ENCODE results near the gene C17orf107. TPM values are rescaled to one million over a fixed set of nuclear protein-coding genes. Genes with fewer than 3 reads are reported as not detected.
A peak's percentile ranks its signal among the peaks of the same experiment; 100 is the strongest.

C17orf107 gene
- total RNA-seq, 1 donor from 2014 or later = 0.88 TPM

DNA sequence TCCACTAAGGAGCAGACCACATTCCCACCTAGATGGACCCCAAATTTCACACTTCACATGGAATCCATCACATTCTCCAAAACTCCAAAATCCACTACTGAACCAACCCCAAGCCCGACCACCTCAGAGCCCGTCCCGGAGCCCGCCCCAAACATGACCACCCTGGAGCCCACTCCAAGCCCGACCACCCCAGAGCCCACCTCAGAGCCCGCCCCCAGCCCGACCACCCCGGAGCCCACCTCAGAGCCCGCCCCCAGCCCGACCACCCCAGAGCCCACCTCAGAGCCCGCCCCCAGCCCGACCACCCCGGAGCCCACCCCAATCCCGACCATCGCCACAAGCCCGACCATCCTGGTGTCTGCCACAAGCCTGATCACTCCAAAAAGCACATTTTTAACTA is 34.3 kb downstream of the C17orf107 start:
- DNase-seq (ENCODE audit: extremely low read depth, low read depth, low spot score) = no peak

DNA sequence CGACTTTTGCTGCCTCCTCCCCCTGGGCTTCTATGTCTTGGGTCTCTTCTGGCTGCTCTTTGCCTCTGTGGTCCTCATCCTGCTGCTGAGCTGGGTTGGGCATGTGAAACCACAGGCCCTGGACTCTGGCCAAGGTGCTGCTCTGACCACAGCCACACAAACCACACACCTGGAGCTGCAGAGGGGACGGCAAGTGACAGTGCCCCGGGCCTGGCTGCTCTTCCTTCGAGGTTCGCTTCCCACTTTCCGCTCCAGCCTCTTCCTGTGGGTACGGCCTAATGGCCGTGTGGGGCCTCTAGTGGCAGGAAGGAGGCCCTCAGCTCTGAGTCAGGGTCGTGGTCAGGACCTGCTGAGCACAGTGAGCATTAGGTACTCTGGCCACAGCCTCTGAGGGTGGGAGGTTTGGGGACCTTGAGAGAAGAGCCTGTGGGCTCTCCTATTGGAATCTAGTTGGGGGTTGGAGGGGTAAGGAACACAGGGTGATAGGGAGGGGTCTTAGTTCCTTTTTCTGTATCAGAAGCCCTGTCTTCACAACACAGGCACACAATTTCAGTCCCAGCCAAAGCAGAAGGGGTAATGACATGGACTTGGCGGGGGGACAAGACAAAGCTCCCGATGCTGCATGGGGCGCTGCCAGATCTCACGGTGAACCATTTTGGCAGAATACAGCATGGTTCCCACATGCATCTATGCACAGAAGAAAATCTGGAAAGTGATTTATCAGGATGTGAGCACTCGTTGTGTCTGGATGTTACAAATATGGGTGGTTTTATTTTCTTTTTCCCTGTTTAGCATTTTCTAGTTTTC is 35.0 kb downstream of the C17orf107 start:
- no peak for DNase-seq (ENCODE audit: extremely low read depth, low read depth, low spot score)

DNA sequence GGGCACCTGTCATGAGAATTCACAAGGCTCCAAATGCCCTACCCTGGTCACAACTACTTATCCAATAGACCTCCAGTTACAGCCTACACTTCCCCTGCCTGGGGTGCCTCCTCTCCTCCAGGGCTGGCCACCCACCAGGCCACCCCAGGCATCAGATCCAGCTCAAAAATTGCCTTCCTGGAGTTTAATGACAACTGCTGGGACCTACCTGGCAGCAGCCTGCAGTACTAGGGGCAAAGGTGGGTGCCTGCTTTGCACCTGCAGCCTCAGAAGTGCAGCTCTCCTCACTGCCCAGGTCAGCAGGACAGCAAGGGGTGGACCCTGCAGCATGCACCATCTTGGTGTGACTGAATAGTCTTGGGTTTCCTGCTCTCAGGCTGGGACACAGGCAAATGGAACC is 36.3 kb downstream of the C17orf107 start:
- DNase-seq (ENCODE audit: extremely low read depth, low read depth, low spot score) = no peak

DNA sequence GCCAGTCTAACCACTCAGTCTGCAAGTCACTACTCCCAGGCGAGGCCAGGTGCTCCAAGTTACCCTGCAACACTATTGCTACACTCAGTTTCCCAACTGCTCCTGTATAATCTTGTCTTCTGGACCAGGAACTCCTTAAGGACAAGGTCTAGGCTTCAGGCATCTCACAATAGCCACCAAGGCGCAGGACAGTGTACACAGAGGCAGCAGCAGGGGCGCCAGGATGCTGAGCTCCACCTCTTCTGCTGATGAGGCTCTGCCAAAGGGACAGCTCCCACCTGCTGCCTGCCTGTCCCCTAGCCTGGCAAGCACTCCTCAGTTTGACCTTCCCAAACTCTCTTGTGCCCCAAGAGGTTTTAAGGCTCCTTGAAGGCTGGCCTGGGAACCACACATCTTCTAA is 37.1 kb downstream of the C17orf107 start:
- no peak for DNase-seq (ENCODE audit: extremely low read depth, low read depth, low spot score)

DNA sequence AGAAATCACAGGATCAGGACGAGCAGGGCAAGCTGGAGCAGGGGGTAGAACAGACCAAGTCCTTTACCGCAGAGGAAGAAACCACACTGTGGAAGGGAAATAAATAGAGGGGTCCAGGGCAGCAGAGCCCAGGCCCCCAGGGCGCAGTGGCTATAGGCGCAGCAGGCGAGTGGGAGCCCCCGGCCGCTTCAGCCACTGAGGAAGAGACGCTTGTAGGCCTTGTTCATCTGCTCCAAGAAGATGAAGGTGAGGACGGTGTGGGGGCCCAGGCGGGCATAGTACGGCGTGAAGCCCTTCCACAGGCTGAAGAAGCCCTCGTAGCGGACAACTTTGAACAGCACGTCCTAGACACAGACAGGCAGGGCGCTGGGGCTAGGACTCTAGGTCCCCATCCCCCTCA is 38.2 kb downstream of the C17orf107 start:
- DNase-seq (ENCODE audit: extremely low read depth, low read depth, low spot score) = no peak

DNA sequence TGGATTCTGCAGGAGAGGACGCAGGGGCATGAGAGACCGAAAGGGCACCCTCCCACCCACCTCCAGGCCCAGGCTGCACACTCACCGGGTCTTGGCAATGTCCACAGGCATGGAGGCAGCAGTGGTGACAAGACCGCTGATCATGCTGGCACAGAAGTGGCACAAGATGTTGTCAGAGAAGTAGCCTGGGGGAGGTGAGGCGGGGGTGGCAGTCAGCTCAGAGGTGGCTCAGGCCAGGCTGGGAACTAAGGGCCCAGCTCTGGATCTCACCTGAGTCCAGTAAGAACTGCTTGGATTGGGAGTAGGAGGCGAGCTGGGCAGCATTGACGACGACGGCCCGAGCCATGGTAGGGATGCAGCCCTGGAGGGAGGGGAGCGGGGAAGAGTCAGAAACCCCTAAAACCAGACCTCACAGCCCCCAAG is 38.7 kb downstream of the C17orf107 start:
- no peak for DNase-seq (ENCODE audit: extremely low read depth, low read depth, low spot score)

DNA sequence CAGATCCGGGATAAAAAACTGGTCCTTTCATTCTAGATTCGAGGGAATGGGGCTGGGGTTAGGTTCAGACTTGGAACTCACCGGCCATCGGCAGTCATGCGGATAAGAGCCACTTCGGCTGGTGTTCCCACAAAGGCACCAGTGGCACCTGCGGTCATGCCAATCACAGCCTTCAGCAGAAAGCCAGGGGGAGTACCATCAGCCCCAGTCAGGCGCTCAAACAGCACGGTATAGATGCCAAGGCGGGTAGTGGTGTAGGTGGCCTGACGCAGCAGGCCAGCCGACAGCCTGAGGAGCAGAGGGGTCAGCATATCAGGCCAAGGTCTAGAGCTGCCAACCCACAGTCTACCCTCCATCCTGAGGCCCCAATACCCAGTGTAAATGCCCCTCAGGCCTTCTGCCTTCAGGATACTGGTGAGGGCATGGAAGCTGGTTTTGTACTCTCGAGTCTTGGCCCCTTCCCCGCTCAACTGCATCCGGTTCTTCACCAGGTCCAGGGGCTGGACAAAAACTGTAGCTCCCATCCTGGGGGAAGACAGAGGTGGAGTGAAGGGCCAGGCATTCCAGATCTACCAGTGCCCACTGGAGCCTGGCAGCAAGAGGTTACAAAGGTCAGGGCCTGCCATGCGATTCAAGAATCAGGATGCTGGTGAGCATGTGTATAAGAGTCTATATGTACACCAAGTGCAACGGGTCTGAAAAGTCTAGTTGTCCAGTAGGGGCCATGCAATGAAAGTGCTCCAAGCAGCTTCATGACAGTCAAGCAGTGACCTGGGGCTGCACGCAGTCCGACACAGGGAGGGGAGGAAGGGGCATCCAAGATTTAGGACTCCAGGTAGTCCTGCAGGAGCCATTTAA is 39.6 kb downstream of the C17orf107 start:
- no peak for DNase-seq (ENCODE audit: extremely low read depth, low read depth, low spot score)

DNA sequence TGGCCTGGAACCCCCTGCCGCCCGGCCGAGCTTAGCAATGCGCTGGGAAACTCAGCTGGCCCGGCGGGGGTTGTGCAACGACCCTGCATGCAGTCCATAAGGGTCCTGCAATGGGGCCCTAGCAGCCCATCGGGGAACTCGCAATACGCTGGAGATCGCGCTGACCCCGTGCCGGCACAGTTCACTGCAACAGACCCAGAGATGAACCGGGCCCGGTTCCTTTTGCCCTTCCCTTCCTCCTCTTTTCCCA is 40.1 kb downstream of the C17orf107 start:
- DNase-seq (ENCODE audit: extremely low read depth, low read depth, low spot score) = no peak

DNA sequence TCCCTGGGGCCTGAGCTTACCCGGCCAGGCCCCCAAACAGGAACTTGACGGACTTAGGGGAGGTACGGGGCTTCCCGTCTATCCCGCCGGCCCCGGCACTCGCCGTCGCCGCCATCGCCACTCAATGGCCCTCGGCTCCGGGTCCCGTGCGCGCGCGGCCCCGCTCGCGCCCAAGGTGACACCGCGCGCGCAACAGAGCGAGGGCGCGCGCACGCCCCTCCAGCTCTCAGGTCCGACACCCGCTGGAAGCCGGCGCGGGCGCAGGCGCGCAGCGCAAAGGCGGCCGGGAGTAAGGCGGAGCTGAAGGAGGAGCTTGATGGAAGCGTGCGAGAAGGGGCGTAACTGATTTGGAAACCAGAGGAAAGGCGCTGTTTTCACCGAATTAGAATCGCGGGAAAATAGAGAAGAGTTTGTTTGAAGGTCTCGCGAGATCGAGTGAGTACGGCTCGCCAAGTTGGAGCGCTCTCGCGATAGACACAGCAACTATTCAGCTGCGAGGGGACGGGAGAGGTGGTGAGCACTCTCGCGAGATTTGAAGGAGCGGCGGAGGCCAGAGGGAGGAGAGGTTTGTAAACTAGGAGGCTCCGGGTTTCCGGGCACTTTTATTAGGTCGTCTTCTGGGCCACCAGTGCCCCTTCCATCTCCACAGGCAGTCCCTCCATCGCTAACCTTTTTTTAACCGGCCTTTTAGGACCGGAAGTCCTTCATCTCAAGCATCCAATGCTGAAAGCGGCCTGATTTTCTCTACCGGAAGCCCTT is 40.6 kb downstream of the C17orf107 start, which contains the start of the genes RNF167 and SLC25A11:
Gene RNF167, plus strand, starts transcription at position 473 of the 759 bp plus-strand sequence. CDS start 642 bp downstream, outside the sequence.
Gene SLC25A11, minus strand, starts transcription at position 251 of the 759 bp plus-strand sequence. Its CDS starts 136 bp downstream, at position 115.
- peak; percentile 100 for DNase-seq (ENCODE audit: extremely low read depth, low read depth, low spot score)

DNA sequence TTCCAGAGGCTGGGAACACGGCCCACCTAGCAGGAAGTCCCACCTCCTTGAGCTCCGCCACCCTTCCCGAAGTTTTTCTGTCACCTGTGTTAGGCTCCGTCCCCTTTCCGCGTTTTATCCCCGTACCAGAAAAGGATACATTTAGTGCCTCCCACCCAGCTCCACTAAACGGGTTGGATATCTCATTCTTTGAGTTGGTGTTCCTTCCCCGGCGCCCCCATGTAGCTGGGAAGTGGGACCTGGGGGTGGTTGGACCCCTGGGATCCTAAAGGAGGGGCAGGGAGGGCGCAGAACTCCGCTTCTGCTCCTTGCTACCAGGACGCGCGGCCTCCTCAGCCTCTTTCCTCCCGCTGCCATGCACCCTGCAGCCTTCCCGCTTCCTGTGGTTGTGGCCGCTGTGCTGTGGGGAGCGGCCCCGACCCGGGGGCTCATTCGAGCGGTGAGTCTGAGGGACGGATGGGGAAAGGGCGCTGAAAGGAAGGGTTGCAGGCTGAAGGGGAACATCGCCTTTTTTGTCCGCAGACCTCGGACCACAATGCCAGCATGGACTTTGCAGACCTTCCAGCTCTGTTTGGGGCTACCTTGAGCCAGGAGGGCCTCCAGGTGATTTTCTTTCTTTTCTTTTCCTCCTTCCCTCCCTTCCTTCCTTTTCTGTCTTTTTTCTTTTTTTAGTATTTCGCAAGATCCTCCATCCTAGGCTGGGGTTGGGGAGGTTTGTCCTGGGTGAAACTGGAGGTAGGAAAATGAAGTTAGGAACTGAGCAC is 41.4 kb downstream of the C17orf107 start:
- DNase-seq (ENCODE audit: extremely low read depth, low read depth, low spot score) = no peak

DNA sequence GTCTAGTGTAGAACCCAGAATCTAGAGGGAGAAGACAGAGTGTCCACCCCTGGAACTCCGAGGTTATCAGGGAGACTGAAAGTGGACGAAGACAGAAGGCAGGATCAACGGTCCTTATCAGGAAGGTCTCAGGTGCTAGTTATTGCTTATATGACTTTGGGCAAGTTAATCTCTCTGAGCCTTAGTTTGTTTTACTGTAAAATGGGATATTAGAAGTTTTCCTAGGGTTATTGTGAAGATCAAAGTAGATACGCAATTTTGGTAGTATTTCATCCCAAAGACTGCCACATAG is 41.9 kb downstream of the C17orf107 start:
- no peak for DNase-seq (ENCODE audit: extremely low read depth, low read depth, low spot score)

DNA sequence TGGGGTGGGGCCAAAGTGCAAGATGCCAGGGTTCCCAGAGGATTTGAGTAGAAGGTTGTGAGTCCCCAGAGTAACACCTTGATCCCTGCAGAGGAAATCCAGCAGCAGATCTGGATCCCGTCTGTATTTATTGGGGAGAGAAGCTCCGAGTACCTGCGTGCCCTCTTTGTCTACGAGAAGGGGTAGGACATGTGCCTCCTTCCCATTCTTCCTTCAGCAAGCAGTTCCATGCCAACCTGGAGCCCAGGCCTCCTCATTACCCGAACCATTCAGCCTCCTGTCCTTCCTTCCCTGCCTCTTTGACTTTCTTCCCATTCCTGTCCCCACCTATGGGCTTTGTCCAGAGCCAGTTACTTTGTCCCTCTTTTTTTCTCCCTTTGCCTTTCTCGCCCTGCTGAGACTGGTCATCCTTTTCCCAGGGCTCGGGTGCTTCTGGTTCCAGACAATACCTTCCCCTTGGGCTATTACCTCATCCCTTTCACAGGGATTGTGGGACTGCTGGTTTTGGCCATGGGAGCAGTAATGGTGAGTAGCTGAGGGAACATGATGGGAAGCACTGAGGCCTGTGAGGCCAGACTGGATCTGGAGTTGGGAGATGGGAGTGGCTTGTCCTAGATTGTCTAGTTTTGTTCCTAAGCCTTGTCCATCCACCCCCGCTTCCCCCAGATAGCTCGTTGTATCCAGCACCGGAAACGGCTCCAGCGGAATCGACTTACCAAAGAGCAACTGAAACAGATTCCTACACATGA is 43.6 kb downstream of the C17orf107 start:
- DNase-seq (ENCODE audit: extremely low read depth, low read depth, low spot score) = no peak

DNA sequence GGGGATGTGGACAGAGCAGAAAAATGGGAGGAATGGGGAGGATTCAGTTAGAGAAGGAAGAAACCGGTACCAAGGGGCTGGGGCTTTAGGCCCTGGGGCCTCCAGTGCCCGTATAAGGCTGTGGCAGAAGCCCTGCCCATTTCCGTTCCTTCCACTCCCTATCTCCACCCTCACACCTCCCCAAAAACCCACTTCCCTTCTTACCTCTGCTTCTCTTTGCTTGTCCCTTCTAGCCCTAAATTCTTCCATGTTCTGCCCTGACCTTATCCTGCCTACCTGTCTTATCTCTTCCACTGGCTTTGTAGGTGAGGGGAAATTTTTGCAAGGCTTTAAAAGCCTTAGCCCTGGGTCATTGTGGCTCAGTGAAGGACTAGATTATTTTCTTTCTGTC is 44.8 kb downstream of the C17orf107 start:
- no peak for DNase-seq (ENCODE audit: extremely low read depth, low read depth, low spot score)

DNA sequence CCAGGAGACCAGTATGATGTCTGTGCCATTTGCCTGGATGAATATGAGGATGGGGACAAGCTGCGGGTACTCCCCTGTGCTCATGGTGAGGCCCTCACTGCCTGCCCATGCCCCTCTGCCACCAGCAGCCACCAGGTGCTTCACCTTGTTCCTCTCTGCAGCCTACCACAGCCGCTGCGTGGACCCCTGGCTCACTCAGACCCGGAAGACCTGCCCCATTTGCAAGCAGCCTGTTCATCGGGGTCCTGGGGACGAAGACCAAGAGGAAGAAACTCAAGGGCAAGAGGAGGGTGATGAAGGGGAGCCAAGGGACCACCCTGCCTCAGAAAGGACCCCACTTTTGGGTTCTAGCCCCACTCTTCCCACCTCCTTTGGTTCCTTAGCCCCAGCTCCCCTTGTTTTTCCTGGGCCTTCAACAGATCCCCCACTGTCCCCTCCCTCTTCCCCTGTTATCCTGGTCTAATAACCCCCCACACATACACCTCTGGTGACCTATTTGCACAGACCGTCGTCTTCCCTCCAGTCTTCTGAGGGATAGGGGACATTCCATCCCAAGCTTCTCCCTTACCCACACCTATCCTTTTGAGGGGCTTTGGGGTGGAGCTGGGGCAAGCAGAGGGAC is 45.3 kb downstream of the C17orf107 start:
- DNase-seq (ENCODE audit: extremely low read depth, low read depth, low spot score) = no peak

DNA sequence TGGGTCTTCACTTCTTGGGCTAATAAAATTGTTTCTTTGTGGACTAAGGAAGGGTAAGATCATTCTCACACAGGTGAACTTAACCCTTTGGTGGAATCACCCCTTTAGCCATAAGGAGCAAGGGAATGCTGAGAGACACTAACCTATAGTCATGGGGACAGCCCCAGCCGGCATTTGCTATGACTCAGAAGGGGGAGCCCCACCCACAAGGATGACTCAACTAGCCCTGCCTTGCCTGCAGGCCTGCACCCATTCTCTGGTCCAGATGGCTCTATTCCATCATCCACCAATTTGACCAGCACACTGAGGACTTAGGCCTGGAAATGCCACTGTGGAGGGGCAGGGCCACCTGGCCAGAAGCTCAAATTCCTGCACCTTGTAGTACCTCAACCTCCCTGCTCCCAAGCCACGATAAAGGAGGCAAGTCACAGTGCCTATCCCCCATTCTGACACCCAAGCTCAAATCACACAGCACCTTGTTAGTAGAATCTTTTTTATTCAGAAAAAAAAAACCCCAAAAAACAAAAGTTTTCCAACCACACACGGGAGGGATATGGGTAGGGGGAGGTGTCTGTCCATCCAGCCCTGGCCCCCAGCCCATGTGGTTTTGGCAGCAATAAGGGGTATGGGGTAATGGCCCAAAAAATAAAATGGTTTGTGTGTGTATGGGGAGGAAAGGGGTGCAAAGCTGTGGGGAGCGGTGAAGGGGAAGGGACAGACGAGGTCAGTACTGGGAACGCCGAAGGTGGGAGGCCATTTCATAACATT is 46.0 kb downstream of the C17orf107 start:
- DNase-seq (ENCODE audit: extremely low read depth, low read depth, low spot score) = no peak

DNA sequence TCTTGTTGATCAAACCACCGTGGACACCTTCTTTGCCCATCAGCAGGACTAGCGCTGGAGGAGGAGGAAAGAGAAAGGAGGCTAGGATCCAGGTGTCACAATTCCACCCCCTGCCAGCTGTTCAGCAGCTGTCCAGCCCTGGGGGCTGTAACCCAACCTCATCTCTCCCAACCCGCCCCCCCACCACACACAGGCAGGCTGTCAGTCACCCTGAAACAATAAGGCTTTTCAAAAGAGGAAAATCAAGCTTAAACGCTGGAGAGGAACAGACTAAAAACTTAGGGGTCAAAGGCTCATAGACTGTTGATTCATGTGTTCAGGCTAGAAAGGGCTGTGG is 46.6 kb downstream of the C17orf107 start:
- DNase-seq (ENCODE audit: extremely low read depth, low read depth, low spot score) = no peak

DNA sequence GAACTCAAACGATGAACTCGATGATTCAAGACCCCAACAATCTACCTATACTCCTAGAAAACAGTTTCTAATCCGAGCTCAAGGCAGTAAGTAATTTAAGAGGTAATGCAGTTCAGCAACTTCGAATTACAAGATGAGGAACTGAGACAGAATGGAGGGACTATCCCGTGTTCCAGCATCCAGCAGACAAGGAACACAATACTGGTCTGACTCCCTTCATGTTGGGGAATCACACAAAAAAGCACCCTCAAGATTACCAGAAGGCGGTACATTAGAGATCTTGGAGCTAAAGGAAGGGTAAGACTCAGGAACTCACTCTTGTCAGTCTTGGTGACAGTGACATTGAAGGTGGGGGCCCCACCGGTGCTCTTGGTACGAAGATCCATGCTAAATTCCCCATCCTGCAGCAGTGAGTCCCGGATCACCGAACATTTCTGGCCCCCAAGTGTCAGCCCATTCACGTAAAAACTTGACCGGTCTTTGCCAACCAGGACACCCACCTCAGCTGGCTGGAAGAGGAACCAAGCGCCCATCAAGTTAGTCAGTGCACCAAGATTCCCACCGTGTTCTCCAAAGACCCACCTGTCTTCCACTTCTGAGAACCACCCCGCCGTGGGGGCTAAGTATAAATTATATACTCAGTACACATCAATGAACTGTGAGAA is 47.1 kb downstream of the C17orf107 start:
- no peak for DNase-seq (ENCODE audit: extremely low read depth, low read depth, low spot score)

DNA sequence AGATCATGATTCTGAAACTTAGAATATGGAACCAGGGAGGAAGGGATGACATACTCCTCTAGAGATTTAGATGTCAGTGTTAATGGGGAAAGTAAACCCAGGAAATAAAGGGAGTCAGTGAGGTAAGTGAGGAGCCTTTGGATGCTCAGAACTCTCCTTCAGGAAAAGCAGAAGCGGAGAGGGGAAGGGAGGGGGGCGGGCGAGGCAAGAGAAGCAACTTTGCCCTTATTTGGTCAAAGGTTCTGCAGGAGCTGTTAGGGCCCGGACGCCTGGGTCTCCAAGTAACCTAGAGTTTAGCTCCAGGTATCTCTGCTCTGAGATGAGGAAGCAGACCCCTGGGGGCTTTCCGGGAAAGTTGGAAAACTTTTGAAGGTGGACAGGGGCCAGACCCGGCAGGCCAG is 47.7 kb downstream of the C17orf107 start:
- no peak for DNase-seq (ENCODE audit: extremely low read depth, low read depth, low spot score)

All from glomerular endothelial cell (primary cell).